HG02884 (cell line): Measurements from ENCODE around the gene C16orf95.
"Not testable (repeated sequence)": the region's sequence is repeated elsewhere in the genome, so short reads cannot be mapped to it uniquely, and the experiment has no call there.

Source experiments
- ATAC-seq: cut with Tn5 transposase; IDR thresholded peaks from one replicate; pipeline ENCODE4 v1.9.1; 2021; ENCODE audit warnings: mild to moderate bottlenecking, moderate library complexity; ENCODE audit not compliant: unreplicated experiment

Gene C16orf95, protein sequence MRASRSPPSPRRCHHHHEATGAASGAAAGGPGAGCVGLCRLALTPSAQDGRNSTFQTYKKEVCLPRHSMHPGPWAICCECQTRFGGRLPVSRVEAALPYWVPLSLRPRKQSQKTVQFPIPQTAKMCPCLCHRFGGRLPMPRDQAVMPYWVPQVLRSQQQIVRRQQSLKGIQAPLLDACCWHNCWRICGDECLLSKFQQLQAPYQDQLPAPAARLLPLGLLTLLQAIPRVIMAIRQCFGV

DNA sequence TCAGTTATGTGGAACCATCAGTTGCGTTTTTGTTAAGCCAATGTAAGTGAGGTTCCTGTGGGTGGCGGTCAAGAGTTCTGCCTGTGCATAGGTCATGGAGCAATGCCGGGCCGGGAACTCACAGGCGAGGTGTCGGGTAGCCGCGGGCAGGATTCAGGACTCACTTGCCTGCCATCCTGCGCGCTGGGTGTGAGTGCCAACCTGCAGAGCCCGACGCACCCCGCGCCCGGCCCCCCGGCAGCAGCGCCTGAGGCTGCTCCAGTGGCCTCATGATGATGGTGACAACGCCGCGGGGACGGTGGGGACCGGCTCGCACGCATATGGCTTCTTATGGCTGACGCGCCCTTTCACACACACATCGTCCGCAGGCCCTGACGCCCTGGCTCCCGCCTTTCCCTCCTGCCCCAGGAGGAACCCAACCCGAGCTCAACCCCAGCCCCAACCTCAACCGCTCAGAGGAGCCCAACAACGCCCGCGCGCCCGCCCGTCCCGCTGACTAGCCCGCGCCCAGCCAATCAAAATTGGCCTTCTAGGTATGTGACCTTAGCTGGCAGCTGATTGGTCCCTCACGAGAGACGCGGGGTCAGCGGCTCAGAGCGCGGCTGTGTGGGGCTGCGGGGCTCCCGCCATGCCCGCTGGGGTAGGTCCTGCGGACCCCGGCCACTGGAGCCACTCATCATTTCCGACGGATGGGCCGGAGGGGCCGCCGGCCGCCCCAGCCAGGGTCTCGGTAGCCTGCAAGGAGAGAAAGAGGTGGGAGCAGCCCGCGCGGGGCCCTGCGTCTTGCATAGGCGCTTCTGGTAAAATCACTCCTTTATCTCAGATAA is at the start of gene C16orf95:
C16orf95 (minus strand) TSS at position 470 of the 827 bp plus-strand sequence; CDS start at position 320, 150 bp downstream.
- peak; percentile 84 for ATAC-seq

DNA sequence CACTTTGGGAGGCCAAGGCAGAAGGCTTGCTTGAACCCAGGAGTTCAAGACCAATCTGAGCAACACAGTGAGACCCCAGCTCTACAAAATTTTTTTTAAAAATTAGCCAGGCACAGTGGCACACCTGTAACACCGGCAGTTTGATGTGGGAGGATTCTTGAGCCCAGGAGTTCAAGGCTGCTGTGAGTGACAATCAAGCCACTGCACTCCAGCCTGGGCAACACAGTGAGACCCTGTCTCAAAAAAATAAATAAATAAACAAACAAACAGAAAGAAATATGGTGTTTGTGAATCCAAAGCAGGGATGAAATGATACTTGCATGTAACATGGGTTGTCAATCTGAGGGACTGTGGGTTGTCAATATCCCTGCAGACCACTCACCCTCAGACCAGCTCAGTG is 49.7 kb upstream of the C16orf95 start:
- no peak for ATAC-seq

DNA sequence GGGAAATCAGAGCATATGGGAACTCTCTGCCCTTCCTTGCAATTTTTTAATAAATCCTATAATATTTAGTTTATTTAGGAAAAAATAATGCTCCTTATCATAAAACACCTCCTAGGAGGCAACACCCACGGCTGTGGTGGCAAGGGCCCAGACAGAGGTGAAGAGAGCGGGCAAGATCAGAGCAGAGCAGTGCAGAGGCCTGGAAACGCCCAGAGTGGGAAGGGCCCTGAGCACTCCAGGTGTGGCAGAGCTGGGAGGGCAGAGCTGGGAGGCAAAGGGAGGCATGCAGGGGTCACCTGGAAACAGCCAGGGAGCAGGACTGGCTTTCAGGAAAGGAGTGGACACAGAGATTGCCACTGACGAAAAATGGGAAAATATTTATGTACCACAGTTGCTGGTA is 49.1 kb upstream of the C16orf95 start:
- no peak for ATAC-seq

DNA sequence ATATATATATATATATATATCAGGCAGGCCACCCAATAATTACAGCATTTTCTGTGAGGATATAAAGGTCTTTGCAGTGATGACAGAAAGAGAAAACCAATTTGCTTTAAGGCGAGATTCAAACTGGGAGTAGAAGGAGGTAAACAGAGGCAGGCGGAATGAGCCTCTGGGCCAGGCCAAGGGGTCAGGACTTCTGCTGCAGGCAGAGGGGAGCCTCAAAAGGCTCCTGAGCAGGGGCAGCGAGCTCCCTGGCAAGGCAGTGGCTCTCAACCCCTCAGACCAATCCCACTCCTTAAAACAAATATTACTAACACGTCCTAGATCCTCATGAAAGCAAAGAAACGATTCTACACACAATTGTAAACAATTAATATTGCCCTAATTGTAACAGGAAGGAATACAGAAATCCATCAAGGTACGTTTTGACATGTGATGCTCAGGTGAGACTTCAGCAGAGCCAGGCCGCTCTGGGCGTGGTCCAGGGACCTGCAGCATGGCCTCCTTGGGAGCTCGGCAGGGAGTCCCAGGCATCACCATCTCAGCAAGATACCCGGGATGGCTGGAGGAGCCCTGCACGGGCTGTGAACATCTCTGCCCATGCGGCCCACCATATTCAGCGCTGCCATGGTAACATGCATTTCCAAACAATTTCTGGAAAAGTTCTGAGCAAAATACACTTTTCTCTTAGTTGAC is 48.0 kb upstream of the C16orf95 start:
- no peak for ATAC-seq

DNA sequence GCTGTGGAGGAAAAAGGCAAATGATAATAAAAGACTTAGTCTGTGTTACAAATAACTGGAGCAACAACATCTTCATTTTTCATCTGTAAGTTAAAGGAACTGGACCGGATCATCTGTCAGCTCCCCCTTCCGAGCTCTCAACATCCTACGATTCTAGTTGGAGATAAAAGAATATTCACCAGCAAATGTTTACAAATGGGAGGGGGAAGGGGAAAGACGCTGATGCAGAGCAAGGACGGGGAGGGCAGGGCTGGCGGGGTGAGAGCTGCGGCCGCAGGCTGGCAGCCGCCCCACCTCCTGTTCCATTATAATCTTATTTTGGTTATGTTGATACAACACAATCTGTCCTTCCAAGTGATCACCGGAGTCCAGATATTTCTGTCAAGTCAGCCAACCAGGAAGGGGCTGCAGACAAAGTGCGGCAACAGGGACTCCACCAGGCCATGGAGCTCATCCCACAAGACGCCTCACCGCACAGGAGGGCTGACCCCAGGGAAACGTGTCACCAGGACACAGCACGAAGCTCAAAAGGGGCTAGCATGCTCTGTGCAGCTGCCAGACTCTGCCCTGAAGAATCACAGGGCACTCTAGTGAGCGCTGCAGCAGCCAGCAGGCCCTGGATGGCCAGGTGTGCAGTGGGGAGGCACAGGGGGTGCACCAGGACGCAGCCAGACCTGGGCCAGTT is 46.7 kb upstream of the C16orf95 start:
- no peak for ATAC-seq

DNA sequence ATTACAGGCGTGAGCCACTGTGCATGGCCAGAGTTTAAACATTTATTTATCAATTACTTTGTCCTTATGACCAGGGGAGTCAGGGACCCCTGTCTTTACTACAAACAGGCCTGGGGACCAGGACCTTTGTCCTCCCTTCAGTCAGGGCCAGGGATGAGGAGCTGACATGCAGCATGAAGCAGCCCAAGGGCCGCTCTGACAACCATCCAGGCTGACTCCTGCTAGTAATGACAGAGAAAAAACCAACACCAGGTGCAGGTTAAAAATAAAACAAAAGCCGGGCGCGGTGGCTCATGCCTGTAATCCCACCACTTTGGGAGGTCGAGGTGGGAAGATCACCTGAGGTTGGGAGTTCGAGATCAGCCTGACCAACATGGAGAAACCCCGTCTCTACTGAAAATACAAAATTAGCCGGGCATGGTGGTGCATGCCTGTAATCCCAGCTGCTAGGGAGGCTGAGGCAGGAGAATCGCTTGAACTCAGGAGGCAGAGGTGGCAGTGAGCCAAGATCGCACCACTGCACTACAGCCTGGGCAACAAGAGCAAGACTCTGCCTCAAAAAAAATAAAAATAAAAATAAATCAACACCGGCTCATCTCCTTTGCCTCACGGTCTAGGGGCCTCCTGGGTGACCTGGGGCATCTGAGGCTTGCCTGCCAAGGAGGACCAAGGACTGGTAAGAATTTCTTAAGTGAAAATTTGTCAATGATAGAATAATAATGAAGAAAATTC is 45.8 kb upstream of the C16orf95 start:
- not testable (repeated sequence) for ATAC-seq

DNA sequence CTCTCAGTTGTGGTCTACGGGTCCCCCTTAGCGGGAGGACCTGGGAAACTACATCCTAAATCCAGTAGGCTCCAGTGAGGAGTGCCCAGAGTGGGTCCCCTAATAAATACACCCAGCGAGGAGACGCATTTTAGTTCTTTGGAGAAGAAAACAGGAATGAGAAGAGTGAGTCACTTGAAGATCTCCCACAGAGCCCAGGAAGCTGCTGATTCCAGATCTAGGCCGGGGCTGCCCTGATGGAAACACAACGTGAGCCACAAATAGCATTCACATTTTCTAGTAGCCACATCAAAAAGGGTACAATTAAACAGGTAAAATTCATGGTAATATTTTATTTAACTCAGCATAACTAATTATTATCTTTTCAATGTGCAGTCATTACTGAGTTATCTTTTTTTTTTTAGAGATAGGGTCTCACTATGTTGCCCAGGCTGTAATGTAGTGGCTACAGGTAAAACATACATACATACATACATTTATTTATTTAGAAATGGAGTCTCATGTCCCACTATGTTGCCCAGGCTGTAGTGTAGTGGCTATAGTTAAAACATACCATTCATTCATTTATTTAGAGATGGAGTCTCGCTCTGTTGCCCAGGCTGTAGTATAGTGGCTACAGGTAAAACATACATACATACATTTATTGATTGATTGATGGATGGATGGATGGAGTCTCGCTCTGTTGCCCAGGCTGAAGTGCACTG is 44.9 kb upstream of the C16orf95 start:
- ATAC-seq = no peak

DNA sequence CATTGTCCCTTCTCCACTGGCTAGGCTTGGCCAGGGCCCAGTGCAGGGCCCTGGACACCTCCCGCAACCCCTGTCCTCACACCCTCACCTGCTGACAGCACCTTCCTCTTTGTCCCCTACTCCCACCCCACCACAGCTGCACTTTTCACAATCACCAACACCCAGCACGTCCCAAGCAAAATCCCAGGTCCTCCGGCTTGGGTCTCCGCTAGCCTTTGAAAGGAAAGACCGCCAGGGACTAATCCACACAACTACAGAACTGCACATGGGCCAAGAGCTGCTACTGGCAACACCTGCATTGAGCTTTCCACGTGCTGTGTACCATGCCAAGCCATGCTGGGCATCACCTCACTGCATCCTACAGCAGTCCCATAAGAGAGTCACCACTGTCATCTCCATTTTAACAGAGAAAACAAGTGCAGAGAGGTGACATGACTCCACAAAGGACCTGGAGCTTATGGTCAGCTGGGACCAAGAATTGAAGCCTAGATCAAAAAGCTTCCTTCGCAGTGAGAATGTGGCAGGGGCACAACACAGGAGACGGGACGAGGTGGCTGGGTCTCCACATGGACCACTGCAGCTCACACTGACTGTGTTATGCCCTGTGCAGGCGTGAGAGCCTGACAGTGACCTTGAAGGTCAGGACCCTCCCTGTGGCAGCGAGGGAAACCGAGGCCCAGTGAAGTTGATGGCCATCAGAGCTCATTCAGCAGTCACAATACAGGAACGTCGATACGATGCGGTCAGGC is 43.8 kb upstream of the C16orf95 start:
- no peak for ATAC-seq

DNA sequence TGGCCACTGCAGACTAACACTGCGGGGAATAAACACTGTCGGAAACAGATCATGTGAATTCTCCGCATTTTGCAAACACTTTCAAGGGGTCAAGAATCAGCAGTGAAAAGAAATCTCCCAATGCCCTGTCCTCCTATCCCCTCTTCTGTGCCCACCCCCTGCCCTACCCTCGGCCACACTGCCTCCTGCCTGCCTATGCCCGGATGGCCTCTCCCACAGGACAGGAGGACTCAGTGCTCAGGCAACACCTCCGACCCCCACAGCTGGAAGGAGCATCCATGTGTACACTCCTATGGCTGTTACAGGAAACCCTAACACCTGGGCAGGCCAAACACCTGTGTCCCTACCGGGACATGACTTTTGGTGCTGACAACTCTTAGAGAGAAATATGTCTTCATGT is 41.9 kb upstream of the C16orf95 start:
- no peak for ATAC-seq

DNA sequence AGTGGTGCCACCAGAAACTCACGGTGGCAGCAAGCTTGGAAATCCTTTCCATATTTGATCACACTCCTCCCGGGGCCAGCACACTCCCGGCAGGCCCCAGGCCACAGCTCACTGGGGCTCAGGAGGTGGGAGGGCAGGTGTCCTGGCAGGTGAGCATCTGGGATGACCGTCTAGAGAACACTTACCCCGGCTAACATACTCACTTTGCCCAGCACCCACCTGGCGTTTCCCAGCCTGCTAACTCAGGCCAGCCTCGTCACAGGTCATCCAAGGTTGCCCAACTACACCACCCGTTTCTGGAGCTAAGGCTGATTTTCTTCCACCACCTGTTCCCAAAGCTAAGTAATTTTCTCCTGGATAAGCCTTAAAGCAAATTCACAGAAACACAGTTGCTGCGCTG is 41.5 kb upstream of the C16orf95 start:
- ATAC-seq = no peak

DNA sequence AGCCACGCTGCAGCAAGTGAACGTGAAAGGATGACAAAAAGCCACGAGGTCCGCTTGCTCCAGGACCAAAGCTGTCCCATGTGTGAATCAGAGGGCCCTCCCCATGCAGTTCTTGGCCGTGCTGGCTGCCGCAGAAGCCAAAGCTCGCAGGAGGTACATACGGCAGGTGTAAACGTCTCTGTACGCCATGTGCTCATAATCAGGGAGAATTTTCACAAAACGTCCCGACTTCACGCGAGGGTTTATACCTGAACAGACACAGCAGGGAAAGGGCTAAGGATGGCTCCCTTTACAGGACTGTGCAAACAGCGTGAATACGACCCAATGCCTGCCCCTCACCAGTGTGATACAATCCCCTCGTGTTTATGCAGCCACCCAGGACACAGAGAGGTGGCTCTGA is 41.1 kb upstream of the C16orf95 start:
- no peak for ATAC-seq

DNA sequence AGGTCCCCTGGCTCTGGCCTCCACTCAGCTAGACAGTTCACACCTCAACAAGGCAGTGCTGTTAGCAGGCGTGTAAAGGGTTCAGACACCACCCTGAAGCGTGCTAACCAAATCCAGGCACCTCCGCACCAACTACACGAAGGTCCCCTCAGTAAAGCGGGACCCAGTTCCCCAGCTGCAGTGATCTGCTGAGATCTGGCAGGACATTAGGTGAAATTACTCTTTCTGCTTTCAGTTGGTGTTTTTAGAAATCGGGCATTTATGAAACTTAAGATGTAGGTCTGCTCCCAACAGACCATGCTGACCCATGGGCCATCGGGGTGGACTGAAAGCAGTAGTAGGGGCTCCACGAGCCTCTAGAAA is 39.3 kb upstream of the C16orf95 start:
- no peak for ATAC-seq

DNA sequence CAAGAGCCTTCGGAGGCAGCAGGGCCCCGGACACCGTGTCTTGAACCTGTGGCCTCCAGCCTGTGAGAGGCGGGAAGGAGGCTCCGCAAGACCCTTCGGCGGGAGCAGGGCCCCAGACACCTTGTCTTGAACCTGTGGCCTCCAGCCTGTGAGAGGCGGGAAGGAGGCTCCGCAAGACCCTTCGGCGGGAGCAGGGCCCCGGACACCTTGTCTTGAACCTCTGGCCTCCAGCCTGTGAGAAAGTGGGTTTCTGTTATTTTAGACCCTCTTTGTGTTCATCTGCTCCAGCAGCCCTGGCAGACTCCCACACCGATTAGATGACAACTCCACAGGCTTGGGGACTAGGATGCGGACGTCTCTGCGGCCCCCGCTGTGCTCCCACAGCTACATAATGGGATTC is 36.4 kb upstream of the C16orf95 start:
- ATAC-seq = no peak

DNA sequence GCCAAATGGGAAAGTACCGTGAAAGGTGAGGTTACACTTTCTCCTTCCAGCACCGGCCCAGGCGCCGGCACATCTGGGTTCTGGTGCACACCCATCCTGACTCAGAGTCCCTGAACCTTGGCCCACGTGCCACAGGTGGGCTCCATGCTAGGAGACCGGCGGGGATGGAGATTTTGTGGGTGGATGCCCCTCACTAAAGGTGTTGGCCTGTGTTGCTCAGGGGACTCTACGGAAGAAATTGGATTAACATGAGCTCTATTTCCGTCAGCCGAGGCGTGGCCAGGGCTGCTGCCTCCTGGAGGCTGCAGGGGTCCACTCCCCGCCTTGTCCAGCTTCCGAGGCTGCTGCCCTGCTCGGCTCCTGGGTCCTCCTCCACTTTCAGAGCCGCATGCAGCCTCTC is 35.6 kb upstream of the C16orf95 start:
- ATAC-seq = no peak

DNA sequence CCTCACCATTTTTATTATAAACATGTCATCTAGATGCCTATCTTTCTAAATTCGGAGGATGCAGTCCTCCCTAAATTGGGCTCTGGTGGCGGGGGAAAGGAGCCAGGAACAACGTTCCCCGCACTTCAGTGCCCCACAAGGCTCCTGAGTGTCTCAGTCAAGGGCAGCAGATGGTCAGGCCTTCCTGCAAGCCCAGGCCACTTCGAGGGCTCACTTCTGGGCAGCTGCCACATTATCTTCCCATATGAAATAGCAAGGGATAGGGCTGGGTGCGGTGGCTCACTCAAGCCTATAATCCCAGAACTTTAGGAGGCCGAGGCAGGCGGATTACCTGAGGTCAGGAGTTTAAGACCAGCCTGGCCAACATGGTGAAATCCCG is 34.1 kb upstream of the C16orf95 start:
- no peak for ATAC-seq

DNA sequence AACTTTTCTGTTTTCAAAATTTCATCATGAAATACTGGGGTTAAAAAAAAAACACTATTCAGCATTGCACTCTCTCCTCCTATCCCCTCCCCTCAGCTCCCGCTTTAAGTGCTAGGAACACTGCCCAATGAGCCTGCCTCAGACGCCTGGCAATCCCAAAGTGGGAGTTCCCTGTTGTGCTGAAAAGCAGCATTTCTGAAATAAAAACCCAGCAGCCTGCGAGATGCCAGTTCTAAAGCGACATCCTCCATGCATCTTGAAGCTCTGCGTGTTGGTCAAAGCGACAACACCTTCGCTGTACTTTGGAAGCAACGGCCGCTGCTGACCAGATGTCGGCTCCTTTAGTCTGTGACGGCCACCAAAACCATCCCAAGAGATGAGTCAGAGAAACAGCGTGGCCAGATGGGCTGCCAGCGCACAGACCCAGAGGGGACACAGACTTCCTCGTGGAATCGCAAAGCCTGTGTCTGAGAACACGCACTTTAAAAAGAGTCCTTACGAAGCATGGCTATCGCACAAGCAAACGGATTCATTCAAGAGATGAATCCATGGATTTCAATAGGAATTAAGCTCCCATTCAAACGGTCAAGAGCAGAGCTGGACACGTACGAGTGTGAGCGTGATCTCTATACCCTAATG is 33.6 kb upstream of the C16orf95 start:
- ATAC-seq = no peak

DNA sequence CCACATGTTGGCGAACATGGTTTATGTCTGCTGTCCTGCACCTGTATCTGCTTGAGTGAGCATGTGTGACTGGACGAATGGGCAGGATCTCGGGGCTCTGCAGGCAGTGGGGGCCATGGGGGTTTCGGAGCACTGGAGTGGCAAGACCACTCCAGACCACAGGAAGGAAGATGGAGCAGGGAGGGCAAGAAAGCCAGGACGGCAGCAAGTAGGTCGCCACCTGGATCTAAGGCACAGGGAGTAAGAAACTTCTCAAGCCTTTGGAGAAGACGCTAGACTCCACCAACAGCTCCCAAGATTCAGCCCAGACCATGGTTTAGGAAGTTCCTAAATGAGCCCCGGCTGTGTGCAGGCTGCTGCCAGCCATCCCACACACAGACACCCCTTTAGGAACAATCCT is 32.8 kb upstream of the C16orf95 start:
- no peak for ATAC-seq

DNA sequence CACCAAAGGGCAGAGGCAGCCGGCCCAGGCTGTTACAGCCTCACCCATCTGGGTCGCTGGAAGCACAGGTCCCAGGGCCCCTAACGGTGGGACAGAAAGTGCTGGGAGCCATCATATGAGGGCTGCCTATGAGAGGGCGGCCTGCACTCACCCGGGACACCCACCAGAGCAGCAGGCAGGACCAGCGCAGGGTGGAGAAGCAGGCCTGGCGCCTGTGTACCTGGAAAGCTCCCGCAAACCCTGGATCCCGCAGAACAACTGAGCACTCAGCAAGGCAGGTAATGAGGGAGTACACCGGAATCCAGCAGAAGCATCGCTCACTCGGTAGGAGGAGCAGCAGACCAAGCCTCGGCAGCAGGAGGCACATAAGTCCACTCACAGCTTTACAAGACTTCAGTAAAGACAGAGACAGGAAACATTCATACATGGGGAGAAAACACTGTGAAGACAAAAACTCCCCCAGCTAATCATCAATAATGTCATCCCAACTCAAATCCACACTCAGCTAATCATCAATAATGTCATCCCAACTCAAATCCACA is 31.5 kb upstream of the C16orf95 start:
- no peak for ATAC-seq
